Measurements from ENCODE around the gene DISP3.

GRCh38 chr1:11438996-11439395 is 40.0 kb upstream of the DISP3 start:
- TF ChIP-seq POLR2AphosphoS5 (IDR thresholded peaks at IDR 0.05; ENCODE audit: low read depth, low read length) (no peak), EZH2phosphoT487 (IDR thresholded peaks at IDR 0.05; ENCODE audit: borderline replicate concordance) (no peak)

All from HCT116 (cell line).